ENCODE results near the gene SPECC1.

DNA sequence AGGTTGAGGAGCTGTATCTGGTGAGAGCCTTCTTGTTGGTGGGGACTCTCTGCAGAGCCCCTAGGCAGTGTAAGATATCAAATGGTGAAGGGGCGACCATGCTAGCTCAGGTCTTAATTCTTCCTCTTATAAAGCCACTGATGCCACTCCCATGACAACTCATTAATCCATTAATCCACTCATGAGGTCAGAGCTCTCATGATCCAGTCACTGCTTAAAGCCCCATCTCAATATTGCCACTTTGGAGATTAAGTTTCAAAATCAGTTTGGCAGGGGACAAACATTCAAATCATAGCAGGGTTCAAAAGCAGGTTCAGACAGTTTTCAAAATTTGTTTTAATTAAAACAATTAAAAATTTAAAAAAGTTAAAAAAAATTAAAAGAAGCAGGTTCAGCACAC is 13.1 kb upstream of the SPECC1 start:
- TF ChIP-seq, protein P1, sequence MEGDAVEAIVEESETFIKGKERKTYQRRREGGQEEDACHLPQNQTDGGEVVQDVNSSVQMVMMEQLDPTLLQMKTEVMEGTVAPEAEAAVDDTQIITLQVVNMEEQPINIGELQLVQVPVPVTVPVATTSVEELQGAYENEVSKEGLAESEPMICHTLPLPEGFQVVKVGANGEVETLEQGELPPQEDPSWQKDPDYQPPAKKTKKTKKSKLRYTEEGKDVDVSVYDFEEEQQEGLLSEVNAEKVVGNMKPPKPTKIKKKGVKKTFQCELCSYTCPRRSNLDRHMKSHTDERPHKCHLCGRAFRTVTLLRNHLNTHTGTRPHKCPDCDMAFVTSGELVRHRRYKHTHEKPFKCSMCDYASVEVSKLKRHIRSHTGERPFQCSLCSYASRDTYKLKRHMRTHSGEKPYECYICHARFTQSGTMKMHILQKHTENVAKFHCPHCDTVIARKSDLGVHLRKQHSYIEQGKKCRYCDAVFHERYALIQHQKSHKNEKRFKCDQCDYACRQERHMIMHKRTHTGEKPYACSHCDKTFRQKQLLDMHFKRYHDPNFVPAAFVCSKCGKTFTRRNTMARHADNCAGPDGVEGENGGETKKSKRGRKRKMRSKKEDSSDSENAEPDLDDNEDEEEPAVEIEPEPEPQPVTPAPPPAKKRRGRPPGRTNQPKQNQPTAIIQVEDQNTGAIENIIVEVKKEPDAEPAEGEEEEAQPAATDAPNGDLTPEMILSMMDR (CRISPR knock-in tag; IDR thresholded peaks at IDR 0.05), result no peak
- TF ChIP-seq CHD2 (IDR thresholded peaks at IDR 0.05; ENCODE audit: low read depth, low read length) (no peak), ZFX (CRISPR knock-in tag; IDR thresholded peaks at IDR 0.05; ENCODE audit: low read depth) (no peak), ETV5 (CRISPR knock-in tag; IDR thresholded peaks at IDR 0.05; ENCODE audit: borderline replicate concordance) (no peak), NFE2L1 (CRISPR knock-in tag; IDR thresholded peaks at IDR 0.05; ENCODE audit: borderline replicate concordance) (no peak), GABPA (IDR thresholded peaks at IDR 0.05; ENCODE audit: low read depth, low read length) (no peak), GABPA (CRISPR knock-in tag; IDR thresholded peaks at IDR 0.05; ENCODE audit: low read depth) (no peak), CBX5 (CRISPR knock-in tag; IDR thresholded peaks at IDR 0.05; ENCODE audit: borderline replicate concordance) (no peak), ZNF670 (CRISPR knock-in tag; IDR thresholded peaks at IDR 0.05; ENCODE audit: borderline replicate concordance) (no peak)
- TF ChIP-seq, protein P2, sequence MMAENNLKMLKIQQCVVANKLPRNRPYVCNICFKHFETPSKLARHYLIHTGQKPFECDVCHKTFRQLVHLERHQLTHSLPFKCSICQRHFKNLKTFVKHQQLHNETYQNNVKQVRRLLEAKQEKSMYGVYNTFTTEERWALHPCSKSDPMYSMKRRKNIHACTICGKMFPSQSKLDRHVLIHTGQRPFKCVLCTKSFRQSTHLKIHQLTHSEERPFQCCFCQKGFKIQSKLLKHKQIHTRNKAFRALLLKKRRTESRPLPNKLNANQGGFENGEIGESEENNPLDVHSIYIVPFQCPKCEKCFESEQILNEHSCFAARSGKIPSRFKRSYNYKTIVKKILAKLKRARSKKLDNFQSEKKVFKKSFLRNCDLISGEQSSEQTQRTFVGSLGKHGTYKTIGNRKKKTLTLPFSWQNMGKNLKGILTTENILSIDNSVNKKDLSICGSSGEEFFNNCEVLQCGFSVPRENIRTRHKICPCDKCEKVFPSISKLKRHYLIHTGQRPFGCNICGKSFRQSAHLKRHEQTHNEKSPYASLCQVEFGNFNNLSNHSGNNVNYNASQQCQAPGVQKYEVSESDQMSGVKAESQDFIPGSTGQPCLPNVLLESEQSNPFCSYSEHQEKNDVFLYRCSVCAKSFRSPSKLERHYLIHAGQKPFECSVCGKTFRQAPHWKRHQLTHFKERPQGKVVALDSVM (CRISPR knock-in tag; IDR thresholded peaks at IDR 0.05), result no peak
